ENCODE measurements around the gene ZNF184.

DNA sequence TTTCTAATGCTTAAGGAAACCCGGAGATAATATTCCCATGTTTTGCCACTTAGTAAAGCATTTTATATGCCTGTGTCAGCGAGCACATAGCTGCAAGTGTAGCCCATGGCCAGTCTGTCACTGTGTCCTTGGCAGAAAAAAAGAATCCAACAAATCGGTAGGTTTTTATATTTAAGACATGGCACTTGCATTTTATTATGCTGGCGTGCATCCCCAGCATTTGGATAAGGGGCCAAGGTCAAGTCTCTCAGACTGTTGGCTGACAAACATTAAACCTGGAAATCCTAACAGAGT lies 1.2 kb upstream of the ZNF184 start:
- no peak for TF ChIP-seq POLR2A (IDR thresholded peaks at IDR 0.05)
- TF ChIP-seq, protein P1, sequence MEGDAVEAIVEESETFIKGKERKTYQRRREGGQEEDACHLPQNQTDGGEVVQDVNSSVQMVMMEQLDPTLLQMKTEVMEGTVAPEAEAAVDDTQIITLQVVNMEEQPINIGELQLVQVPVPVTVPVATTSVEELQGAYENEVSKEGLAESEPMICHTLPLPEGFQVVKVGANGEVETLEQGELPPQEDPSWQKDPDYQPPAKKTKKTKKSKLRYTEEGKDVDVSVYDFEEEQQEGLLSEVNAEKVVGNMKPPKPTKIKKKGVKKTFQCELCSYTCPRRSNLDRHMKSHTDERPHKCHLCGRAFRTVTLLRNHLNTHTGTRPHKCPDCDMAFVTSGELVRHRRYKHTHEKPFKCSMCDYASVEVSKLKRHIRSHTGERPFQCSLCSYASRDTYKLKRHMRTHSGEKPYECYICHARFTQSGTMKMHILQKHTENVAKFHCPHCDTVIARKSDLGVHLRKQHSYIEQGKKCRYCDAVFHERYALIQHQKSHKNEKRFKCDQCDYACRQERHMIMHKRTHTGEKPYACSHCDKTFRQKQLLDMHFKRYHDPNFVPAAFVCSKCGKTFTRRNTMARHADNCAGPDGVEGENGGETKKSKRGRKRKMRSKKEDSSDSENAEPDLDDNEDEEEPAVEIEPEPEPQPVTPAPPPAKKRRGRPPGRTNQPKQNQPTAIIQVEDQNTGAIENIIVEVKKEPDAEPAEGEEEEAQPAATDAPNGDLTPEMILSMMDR (IDR thresholded peaks at IDR 0.05), result no peak
- TF ChIP-seq EP300 (IDR thresholded peaks at IDR 0.05), result no peak
